Keratinocyte (primary cell): Measurements from ENCODE around the gene ENTHD1. TPM values are rescaled to one million over a fixed set of nuclear protein-coding genes. Genes with fewer than 3 reads are reported as not detected.

Experiments used
- DNase-seq: peaks from one replicate; pipeline ENCODE4 v3.0.0-alpha.2; 2011; ENCODE audit warnings: low read depth, missing footprints, low spot score
- FAIRE-seq: peaks from 2 replicates; lab custom pipeline; 2011; peaks lifted over from hg19 to GRCh38; lab: Jason Lieb, UNC
- H2AFZ ChIP-seq: 2 replicates; pipeline ENCODE4 v1.6.0; 2012; ENCODE audit warnings: low read length, control low read depth, inconsistent platforms; ENCODE audit not compliant: control insufficient read depth
- H3K27ac ChIP-seq: 2 replicates; pipeline ENCODE4 v1.5.1; 2011; ENCODE audit warnings: low read length; ENCODE audit not compliant: control insufficient read depth, insufficient read depth
- H3K27me3 ChIP-seq: 3 replicates; pipeline ENCODE4 v1.6.0; 2011; ENCODE audit warnings: low read length; ENCODE audit not compliant: control insufficient read depth, insufficient read depth; ENCODE audit errors: extremely low read depth
- H3K36me3 ChIP-seq, 2 experiments: 2 replicates in 1 of 2; 3 replicates in 1 of 2; pipeline ENCODE4 v1.5.1; 2011; ENCODE audit warnings: low read length in 2 of 2, mild to moderate bottlenecking in 1 of 2; ENCODE audit not compliant: control insufficient read depth in 2 of 2, insufficient read depth in 2 of 2; ENCODE audit errors: extremely low read depth in 1 of 2
- H3K4me1 ChIP-seq: 3 replicates; pipeline ENCODE4 v1.5.1; 2011; ENCODE audit warnings: low read length; ENCODE audit not compliant: control insufficient read depth, insufficient read depth; ENCODE audit errors: extremely low read depth
- H3K4me2 ChIP-seq: 3 replicates; pipeline ENCODE4 v1.6.0; 2011; ENCODE audit warnings: low read depth, low read length; ENCODE audit not compliant: control insufficient read depth, insufficient read depth; ENCODE audit errors: extremely low read depth
- H3K4me3 ChIP-seq, 3 experiments: fragments of 200-600 bp in 1 of 3; sonication (generic) in 1 of 3; 2 replicates in 2 of 3; 3 replicates in 1 of 3; pipeline ENCODE4 v1.5.1; 2011 to 2016; ENCODE audit warnings: low read length in 3 of 3, mild to moderate bottlenecking in 3 of 3, control low read depth in 2 of 3, inconsistent platforms in 1 of 3, low read depth in 1 of 3, mixed read lengths in 1 of 3, mixed run types in 1 of 3, moderate library complexity in 1 of 3; ENCODE audit not compliant: control insufficient read depth in 2 of 3, insufficient read depth in 2 of 3; ENCODE audit errors: extremely low read depth in 1 of 3
- H3K79me2 ChIP-seq: 2 replicates; pipeline ENCODE4 v1.6.0; 2012; ENCODE audit warnings: low read length; ENCODE audit not compliant: control insufficient read depth, insufficient read depth
- H3K9ac ChIP-seq: 3 replicates; pipeline ENCODE4 v1.6.0; 2011; ENCODE audit warnings: low read length; ENCODE audit not compliant: control insufficient read depth, insufficient read depth; ENCODE audit errors: extremely low read depth
- H3K9me1 ChIP-seq: 3 replicates; pipeline ENCODE4 v1.6.0; 2011; ENCODE audit warnings: low read length; ENCODE audit not compliant: control insufficient read depth, insufficient read depth; ENCODE audit errors: extremely low read depth
- H3K9me3 ChIP-seq: 2 replicates; pipeline ENCODE4 v1.5.1; 2012; ENCODE audit warnings: low read depth, low read length; ENCODE audit not compliant: control insufficient read depth
- H4K20me1 ChIP-seq: 3 replicates; pipeline ENCODE4 v1.6.0; 2011; ENCODE audit warnings: low read length; ENCODE audit not compliant: control insufficient read depth, insufficient read depth; ENCODE audit errors: extremely low read depth
- CTCF ChIP-seq, 3 experiments: IDR thresholded peaks in 1 of 3; conservative IDR thresholded peaks in 1 of 3; optimal IDR thresholded peaks in 1 of 3; 2 replicates in 2 of 3; 3 replicates in 1 of 3; pipeline versions ENCODE3 to v1.5.1; 2011; ENCODE audit warnings: low read length in 3 of 3, mild to moderate bottlenecking in 3 of 3, moderate library complexity in 2 of 3, control low read depth in 1 of 3, inconsistent platforms in 1 of 3; ENCODE audit not compliant: insufficient read depth in 2 of 3; ENCODE audit errors: extremely low read depth in 1 of 3
- EZH2 ChIP-seq: IDR thresholded peaks from one replicate; pipeline ENCODE4 v1.6.1; 2012; ENCODE audit warnings: inconsistent platforms, mild to moderate bottlenecking, low read length, moderate library complexity
- dilution Hi-C: fragments of 300-500 bp; cut with MboI; formaldehyde crosslinking; loops from one replicate; pipeline ENCODE4 v1.7.0; 2020; ENCODE audit warnings: low sequenced_read_pairs; ENCODE audit not compliant: extremely low pct_ligation_motif_present
- polyA plus RNA-seq, 5 experiments: library from polyadenylated mRNA; depleted of rRNA in 3 of 5; stranded (reverse) in 3 of 5; stranded (forward) in 1 of 5; unstranded in 1 of 5; fragments of >200 nt; gene quantifications; 1 replicate in 1 of 5; 2 replicates in 3 of 5; 3 replicates in 1 of 5; pipeline versions ENCODE4 v1.2.1 to v1.2.3, GENCODE V29; 2011 to 2012; ENCODE audit warnings: missing spikeins in 2 of 5, low read depth in 1 of 5, low replicate concordance in 1 of 5

The ENTHD1 gene
- polyA plus RNA-seq, 1 donor (not counting 4 experiments of a cell fraction or from before 2014, with no cell fraction given), result not detected

- no peak overlapping the region for H3K4me2 ChIP-seq
- H3K4me3 ChIP-seq, result no peak overlapping the region
- no peaks in the 10 kb centered on the region for H3K9me3 ChIP-seq
- H3K27ac ChIP-seq, result no peak overlapping the region
- H2AFZ ChIP-seq, result no peak overlapping the region
- H3K4me1 ChIP-seq, result peaks cover 14% of the 10 kb centered on the region
- DNase-seq (no peak), FAIRE-seq (no peak)
- H3K27me3 ChIP-seq, result no peaks in the 10 kb centered on the region
- H4K20me1 ChIP-seq, result no peaks in the 10 kb centered on the region
- H3K9me1 ChIP-seq, result no peaks in the 10 kb centered on the region
- H3K36me3 ChIP-seq, result no peaks in the 10 kb centered on the region
- H3K9ac ChIP-seq, result no peak overlapping the region
- H3K79me2 ChIP-seq, result no peaks in the 10 kb centered on the region
- dilution Hi-C loops, result no loop called here
- TF ChIP-seq CTCF (optimal IDR thresholded peaks at IDR 0.05 in 1 of 3, IDR thresholded peaks at IDR 0.05 in 1 of 3, conservative IDR thresholded peaks at IDR 0.05 in 1 of 3; ENCODE audit: extremely low read depth in 1 of 3, insufficient read depth in 2 of 3, low read length in 3 of 3) (no peak), EZH2 (no peak)
Measured at GRCh38 chr22:39925909-39926679, 32.5 kb upstream of the ENTHD1 start.

GRCh38 chr22:39925273-39925672 is 31.7 kb upstream of the ENTHD1 start:
- H3K9me3 ChIP-seq, result no peaks in the 10 kb centered on the region
- FAIRE-seq (no peak), DNase-seq (no peak)
- no peak overlapping the region for H3K27ac ChIP-seq
- peaks cover 14% of the 10 kb centered on the region for H3K4me1 ChIP-seq
- dilution Hi-C loops, result no loop called here
- no peak overlapping the region for H3K9ac ChIP-seq
- TF ChIP-seq CTCF (optimal IDR thresholded peaks at IDR 0.05 in 1 of 3, IDR thresholded peaks at IDR 0.05 in 1 of 3, conservative IDR thresholded peaks at IDR 0.05 in 1 of 3; ENCODE audit: extremely low read depth in 1 of 3, insufficient read depth in 2 of 3, low read length in 3 of 3) (no peak), EZH2 (no peak)
- H3K27me3 ChIP-seq, result no peaks in the 10 kb centered on the region
- no peak overlapping the region for H3K4me2 ChIP-seq
- no peaks in the 10 kb centered on the region for H3K79me2 ChIP-seq
- no peak overlapping the region for H2AFZ ChIP-seq
- no peaks in the 10 kb centered on the region for H3K36me3 ChIP-seq
- H3K9me1 ChIP-seq, result no peaks in the 10 kb centered on the region
- H4K20me1 ChIP-seq, result no peaks in the 10 kb centered on the region
- H3K4me3 ChIP-seq, result no peak overlapping the region
